Measurements from ENCODE around the gene ZNF384.

GRCh38 chr12:6653342-6653741 lies 35.8 kb downstream of the ZNF384 start:
- no peak for TF ChIP-seq GATA2 (IDR thresholded peaks at IDR 0.05; ENCODE audit: low read depth, low read length)
- no peak for TF ChIP-seq GATA3 (IDR thresholded peaks at IDR 0.05; ENCODE audit: low read depth, low read length)

All from SH-SY5Y (cell line).